NB4 (cell line): ENCODE data around the gene ZNF787.

Experiments
- DNase-seq: peaks from one replicate; pipeline ENCODE4 v3.0.0; 2010; ENCODE audit warnings: low read depth
- H3K4me3 ChIP-seq: one replicate; pipeline ENCODE4 v1.5.1; 2011; ENCODE audit warnings: mild to moderate bottlenecking, low read depth, low read length, moderate library complexity
- MAX ChIP-seq: IDR thresholded peaks from 2 replicates; pipeline ENCODE4 v1.6.1; 2011; ENCODE audit warnings: low read depth, low read length
- MYC ChIP-seq: IDR thresholded peaks from 2 replicates; pipeline ENCODE4 v1.6.1; 2011; ENCODE audit warnings: low read depth, low read length
- POLR2A ChIP-seq: IDR thresholded peaks from 2 replicates; pipeline ENCODE4 v1.6.1; 2011; ENCODE audit warnings: mild to moderate bottlenecking; ENCODE audit not compliant: insufficient read length; ENCODE audit errors: extremely low read depth
- TF ChIP-seq, protein P1 (sequence below): IDR thresholded peaks from one replicate; pipeline ENCODE4 v1.5.1; 2012; ENCODE audit warnings: low read depth, low read length

Gene ZNF787

DNA sequence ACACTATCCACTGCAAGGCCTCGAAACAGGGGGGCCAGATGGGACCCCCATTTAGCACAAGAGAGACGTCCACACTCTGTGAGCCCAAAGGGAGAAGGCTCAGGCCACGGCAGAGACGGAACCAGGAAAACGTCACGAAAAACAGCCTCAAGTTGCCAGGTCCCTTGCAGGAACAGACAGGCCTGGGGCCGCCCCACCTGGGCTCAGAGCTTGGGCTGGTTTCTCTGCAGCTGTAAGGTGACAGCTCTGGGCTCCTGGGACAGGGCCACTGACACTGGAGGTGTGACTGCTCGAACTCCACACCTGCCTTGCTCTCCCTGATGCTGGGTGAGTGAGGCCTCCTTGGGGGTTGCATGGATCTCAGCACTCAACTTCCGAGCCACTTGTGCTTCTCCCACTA is 3.2 kb downstream of the ZNF787 start:
- no peak for TF ChIP-seq MYC
- no peak for TF ChIP-seq MAX
- no peak overlapping the region for H3K4me3 ChIP-seq
- no peak for DNase-seq

DNA sequence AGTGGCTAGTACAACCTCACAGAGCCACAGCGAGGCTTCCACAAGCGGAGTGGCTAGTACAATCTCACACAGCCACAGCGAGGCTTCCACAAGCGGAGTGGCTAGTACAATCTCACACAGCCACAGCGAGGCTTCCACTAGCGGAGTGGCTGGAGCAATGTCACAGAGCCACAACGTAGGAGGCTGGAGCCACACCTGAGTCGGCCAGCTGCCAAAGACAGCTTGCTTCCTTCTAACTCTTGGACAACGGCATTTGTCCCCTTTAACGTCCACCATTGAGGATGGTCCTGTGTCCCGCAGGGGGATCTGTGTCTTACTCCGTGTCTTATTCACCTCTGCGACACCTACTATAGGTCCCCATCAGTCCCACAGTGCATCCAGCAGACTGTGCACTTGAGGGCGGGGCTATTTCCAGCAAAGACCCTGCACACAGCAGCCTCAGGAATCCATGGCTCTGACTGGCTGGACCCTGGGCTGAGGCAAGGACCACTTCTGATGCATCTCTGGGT is 3.7 kb downstream of the ZNF787 start:
- no peak for DNase-seq
- TF ChIP-seq, protein P1, sequence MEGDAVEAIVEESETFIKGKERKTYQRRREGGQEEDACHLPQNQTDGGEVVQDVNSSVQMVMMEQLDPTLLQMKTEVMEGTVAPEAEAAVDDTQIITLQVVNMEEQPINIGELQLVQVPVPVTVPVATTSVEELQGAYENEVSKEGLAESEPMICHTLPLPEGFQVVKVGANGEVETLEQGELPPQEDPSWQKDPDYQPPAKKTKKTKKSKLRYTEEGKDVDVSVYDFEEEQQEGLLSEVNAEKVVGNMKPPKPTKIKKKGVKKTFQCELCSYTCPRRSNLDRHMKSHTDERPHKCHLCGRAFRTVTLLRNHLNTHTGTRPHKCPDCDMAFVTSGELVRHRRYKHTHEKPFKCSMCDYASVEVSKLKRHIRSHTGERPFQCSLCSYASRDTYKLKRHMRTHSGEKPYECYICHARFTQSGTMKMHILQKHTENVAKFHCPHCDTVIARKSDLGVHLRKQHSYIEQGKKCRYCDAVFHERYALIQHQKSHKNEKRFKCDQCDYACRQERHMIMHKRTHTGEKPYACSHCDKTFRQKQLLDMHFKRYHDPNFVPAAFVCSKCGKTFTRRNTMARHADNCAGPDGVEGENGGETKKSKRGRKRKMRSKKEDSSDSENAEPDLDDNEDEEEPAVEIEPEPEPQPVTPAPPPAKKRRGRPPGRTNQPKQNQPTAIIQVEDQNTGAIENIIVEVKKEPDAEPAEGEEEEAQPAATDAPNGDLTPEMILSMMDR, result no peak
- TF ChIP-seq POLR2A (no peak), MAX (no peak)
- no peak overlapping the region for H3K4me3 ChIP-seq

DNA sequence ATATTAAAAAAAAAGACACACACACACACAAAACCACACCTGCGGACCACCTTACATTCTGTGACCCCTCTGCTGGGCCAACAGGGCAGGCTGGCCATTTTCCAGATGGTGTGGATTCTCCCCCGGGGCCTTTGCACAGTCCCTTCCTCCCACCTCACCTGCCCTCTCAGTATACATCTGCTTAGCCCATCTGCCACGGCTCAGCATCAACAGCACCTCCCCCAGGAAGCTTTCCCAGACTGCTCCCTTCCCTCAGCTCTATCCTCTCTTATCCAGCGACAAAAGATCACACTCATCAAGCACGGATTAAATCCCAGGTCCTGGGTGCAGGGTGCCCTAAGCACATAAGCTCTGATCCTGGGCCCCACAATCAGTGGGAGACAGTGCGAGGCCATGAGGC is 4.5 kb downstream of the ZNF787 start:
- H3K4me3 ChIP-seq, result no peak overlapping the region
- no peak for TF ChIP-seq MYC
- TF ChIP-seq, protein P1, result no peak
- no peak for TF ChIP-seq POLR2A
- no peak for TF ChIP-seq MAX
- DNase-seq, result no peak

- DNase-seq, result no peak
- TF ChIP-seq, protein P1, result no peak
- TF ChIP-seq POLR2A, result no peak
- TF ChIP-seq MAX, result no peak
- TF ChIP-seq MYC, result no peak
- H3K4me3 ChIP-seq, result no peak overlapping the region
Measured at GRCh38 chr19:56115490-56115889, 5.6 kb downstream of the ZNF787 start.

DNA sequence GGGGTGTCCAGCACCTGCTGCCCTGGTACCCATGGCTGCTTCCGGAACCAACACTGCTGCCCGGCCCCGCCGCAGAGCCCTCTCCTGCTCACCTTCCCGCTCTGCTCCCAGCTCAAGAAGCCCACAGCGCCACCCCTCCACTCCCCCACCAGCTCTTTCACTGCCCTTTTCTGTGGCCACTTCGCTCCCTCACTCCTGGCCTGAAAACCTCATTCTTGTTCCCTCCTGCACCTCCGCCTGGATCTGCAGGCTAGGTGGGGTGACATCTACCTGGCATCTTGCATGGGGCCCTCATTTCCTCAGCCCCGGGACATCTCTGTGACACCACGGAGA is 6.4 kb downstream of the ZNF787 start:
- H3K4me3 ChIP-seq, result no peak overlapping the region
- DNase-seq, result no peak
- TF ChIP-seq, protein P1, result no peak
- TF ChIP-seq MYC, result no peak
- no peak for TF ChIP-seq MAX

GRCh38 chr19:56114051-56114777 is 6.9 kb downstream of the ZNF787 start:
- no peak for TF ChIP-seq MYC
- no peak for TF ChIP-seq POLR2A
- TF ChIP-seq, protein P1, result no peak
- no peak for TF ChIP-seq MAX
- no peak for DNase-seq
- H3K4me3 ChIP-seq, result no peak overlapping the region
